T1000 (cell line): ENCODE data around the gene RNF151.
A peak's percentile ranks its signal among the peaks of the same experiment; 100 is the strongest.
"Not testable (repeated sequence)": the region's sequence is repeated elsewhere in the genome, so short reads cannot be mapped to it uniquely, and the experiment has no call there.

Source experiments
- DNase-seq: peaks from one replicate; lab custom pipeline; 2025; ENCODE audit warnings: mixed read lengths; lab: John Stamatoyannopoulos, UW

The RNF151 gene

GRCh38 chr16:2007081-2007836 lies 40.6 kb downstream of the RNF151 start:
- DNase-seq, result no peak

- DNase-seq, result peak; percentile 52
Observed at GRCh38 chr16:2008009-2008526, 41.4 kb downstream of the RNF151 start.

- no peak for DNase-seq
Observed at GRCh38 chr16:2008631-2009163, 42.0 kb downstream of the RNF151 start.

GRCh38 chr16:2009164-2009711 lies 42.6 kb downstream of the RNF151 start:
- no peak for DNase-seq

- peak; percentile 66 for DNase-seq
Observed at GRCh38 chr16:2009791-2010510, 43.3 kb downstream of the RNF151 start, which contains the start of gene ZNF598. TSS of gene ZNF598 (minus strand) at chr16:2009821.

- not testable (repeated sequence) for DNase-seq
Observed at GRCh38 chr16:2011726-2012125, 45.1 kb downstream of the RNF151 start.

GRCh38 chr16:2013527-2013926 lies 46.9 kb downstream of the RNF151 start:
- DNase-seq, result no peak

GRCh38 chr16:2015117-2015946 lies 48.7 kb downstream of the RNF151 start:
- DNase-seq, result peak; percentile 69

GRCh38 chr16:2015947-2016208 lies 49.2 kb downstream of the RNF151 start:
- DNase-seq, result no peak

- DNase-seq, result no peak
Observed at GRCh38 chr16:2016407-2016922, 49.8 kb downstream of the RNF151 start.
